Peyer's patch (tissue), 4 donors: ENCODE data around the gene CRYM. TPM values are rescaled to one million over a fixed set of nuclear protein-coding genes. Genes with fewer than 3 reads are reported as not detected.

ENCODE experiments used
- DNase-seq, 3 donors: peaks; one replicate each; pipeline ENCODE4 v3.0.0-alpha.2; 2017 to 2019
- H3K27ac ChIP-seq, 4 donors: fragments of 200-600 bp; sonication (generic); one replicate each; pipeline ENCODE4 v1.5.1; 2016 to 2019
- H3K27me3 ChIP-seq, 2 donors: fragments of 200-600 bp; sonication (generic); one replicate each; pipeline ENCODE4 v1.5.1; 2019
- H3K36me3 ChIP-seq, 3 donors: fragments of 200-600 bp; sonication (generic); one replicate each; pipeline ENCODE4 v1.5.1; 2016 to 2019
- H3K4me1 ChIP-seq, 4 donors: fragments of 200-600 bp; sonication (generic); one replicate each; pipeline ENCODE4 v1.5.1; 2016 to 2019
- H3K4me3 ChIP-seq, 4 donors: fragments of 200-600 bp; sonication (generic); 1 replicate in 3 of 4; 2 replicates in 1 of 4; pipeline ENCODE4 v1.5.1; 2016 to 2019; ENCODE audit warnings: mild to moderate bottlenecking in 1 of 4
- H3K9me3 ChIP-seq, 4 donors: fragments of 200-600 bp; sonication (generic); one replicate each; pipeline ENCODE4 v1.5.1; 2016 to 2019; ENCODE audit warnings: mild to moderate bottlenecking in 1 of 4
- POLR2A ChIP-seq, 2 donors: fragments of 450-650 bp; IDR thresholded peaks; one replicate each; pipeline ENCODE4 v1.5.1; 2017; ENCODE audit warnings: antibody characterized with exemption in 2 of 2, mild to moderate bottlenecking in 2 of 2, moderate library complexity in 2 of 2
- total RNA-seq, 4 donors: library from RNA; depleted of rRNA; stranded (reverse); fragments of >200 nt; gene quantifications; one replicate each; pipeline ENCODE4 v1.1.0, GENCODE V29; 2016
- TF ChIP-seq, protein P1 (sequence below), 6 experiments: fragments of 450-650 bp in 4 of 6; fragments of 200-600 bp in 2 of 6; sonication (generic) in 1 of 6; IDR thresholded peaks; one replicate each; pipeline ENCODE4 v1.5.1; 2017 to 2019; ENCODE audit warnings: antibody characterized with exemption in 6 of 6, mild to moderate bottlenecking in 3 of 6, moderate library complexity in 1 of 6

Gene CRYM
- total RNA-seq, 4 donors from 2014 or later: 6.4 to 11.6 (median 9.1) TPM; not detected in 1

DNA sequence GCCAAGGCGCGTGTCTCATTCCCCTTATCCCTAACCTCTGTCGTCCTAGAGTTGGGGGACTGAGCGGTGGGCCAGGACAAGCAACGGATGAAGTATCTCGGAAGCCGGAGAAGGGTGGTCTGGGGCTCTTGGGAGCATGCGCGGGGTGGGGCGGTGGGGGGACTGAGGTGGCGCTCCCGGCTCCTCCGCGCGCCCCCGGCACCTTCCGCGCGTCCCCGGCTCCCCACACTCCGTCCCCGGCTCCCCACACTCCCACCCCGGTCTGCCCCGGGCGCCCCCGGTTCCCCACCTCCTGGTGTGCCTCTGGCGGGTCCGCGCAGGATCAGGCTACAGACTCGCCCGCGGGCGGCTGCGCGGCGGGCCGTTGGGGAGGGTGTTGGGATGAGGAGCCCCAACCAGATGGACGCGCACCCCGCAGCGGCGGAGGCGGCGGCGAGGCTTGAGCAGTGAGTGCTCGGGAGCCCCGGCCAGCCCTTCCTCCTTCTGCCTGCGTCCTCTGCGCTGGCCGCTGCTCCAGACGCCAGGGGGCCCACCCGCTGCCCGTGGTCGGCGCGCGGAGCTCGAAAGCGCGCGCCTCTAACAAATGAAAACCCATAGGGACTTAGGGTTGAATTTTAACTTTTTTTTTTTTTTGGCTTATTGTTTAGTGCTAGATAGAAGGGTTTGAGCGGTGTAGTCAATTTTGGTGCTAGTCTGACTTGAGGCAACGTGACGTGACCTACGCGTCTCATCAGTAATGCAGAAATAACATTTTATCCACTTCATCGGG lies 5.6 kb upstream of the CRYM start:
- TF ChIP-seq, protein P1, sequence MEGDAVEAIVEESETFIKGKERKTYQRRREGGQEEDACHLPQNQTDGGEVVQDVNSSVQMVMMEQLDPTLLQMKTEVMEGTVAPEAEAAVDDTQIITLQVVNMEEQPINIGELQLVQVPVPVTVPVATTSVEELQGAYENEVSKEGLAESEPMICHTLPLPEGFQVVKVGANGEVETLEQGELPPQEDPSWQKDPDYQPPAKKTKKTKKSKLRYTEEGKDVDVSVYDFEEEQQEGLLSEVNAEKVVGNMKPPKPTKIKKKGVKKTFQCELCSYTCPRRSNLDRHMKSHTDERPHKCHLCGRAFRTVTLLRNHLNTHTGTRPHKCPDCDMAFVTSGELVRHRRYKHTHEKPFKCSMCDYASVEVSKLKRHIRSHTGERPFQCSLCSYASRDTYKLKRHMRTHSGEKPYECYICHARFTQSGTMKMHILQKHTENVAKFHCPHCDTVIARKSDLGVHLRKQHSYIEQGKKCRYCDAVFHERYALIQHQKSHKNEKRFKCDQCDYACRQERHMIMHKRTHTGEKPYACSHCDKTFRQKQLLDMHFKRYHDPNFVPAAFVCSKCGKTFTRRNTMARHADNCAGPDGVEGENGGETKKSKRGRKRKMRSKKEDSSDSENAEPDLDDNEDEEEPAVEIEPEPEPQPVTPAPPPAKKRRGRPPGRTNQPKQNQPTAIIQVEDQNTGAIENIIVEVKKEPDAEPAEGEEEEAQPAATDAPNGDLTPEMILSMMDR (IDR thresholded peaks at IDR 0.05): peak in 4 of 6 experiments; percentile 32 to 43 (median 34)
- no peak for TF ChIP-seq POLR2A (IDR thresholded peaks at IDR 0.05)
- Histone ChIP-seq H3K4me1 (peaks cover 0 to 11% (median 0%) of the 10 kb centered on the region in 4 donors), H3K27me3 (peaks cover 0 to 5% of the 10 kb centered on the region in 2 donors), H3K27ac (no peak overlapping the region), H3K9me3 (peaks cover 0 to 4% (median 0%) of the 10 kb centered on the region in 4 donors), H3K4me3 (peak overlapping the region; percentile 16 to 49 (median 38)), H3K36me3 (no peaks in the 10 kb centered on the region)
- peak; percentile 42 to 68 (median 67) for DNase-seq

DNA sequence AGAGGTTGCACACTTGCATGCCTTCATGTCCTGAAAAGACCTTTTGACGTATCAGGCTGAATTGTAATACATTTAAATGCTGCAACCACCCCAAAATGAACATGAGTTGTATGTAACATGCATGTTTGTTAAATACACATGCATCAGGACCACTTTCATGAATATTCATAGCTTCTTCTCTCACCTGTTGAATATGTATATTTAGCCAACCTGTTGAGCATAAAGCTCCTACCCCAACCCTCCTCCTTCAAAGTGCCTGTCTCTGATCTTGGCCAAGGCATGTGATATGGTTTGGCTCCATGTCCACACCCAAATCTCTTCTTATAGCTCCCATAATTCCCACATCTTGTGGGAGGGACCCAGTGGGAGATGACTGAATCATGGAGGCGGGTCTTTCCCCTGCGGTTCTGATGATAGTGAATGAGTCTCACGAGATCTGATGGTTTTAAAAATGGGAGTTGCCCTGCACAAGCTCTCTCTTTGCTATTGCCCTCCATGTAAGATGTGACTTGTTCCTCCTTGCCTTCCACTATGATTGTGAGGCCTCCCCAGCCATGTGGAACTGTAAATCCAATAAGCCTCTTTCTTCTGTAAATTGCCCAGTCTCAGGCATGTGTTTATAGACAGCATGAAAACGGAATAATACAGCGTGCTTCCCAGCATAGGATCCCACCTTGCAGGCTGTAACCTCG lies 3.8 kb upstream of the CRYM start:
- Histone ChIP-seq H3K9me3 (peaks cover 0 to 4% (median 0%) of the 10 kb centered on the region in 4 donors), H3K27me3 (peaks cover 0 to 5% of the 10 kb centered on the region in 2 donors), H3K4me1 (peaks cover 0 to 20% (median 0%) of the 10 kb centered on the region in 4 donors), H3K36me3 (no peaks in the 10 kb centered on the region), H3K27ac (no peak overlapping the region), H3K4me3 (no peak overlapping the region)
- DNase-seq: no peak
- no peak for TF ChIP-seq POLR2A (IDR thresholded peaks at IDR 0.05)
- TF ChIP-seq, protein P1 (IDR thresholded peaks at IDR 0.05): no peak

DNA sequence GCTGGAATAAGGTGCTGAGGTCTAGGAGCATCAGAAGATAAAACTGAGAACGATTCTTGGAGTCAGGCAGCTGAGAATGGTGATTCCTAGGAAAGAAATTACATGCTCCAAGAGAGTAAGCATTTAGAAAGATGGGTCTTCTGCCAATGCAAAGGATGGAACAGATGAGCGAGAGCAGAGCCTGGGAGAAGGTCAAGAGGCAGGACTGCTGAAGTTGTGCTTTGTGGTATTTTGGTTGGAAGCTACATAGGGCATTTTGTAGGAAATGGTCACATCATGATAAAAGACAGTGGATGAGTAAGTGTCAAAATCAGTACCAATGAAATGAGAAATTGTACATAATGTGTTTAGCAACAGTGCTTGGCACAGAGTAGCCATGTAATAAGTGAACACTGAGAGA lies 1.4 kb upstream of the CRYM start:
- Histone ChIP-seq H3K9me3 (peaks cover 0 to 4% (median 0%) of the 10 kb centered on the region in 4 donors), H3K27ac (no peak overlapping the region), H3K4me1 (peaks cover 0 to 20% (median 0%) of the 10 kb centered on the region in 4 donors), H3K4me3 (no peak overlapping the region), H3K36me3 (no peaks in the 10 kb centered on the region), H3K27me3 (peaks cover 0 to 5% of the 10 kb centered on the region in 2 donors)
- DNase-seq: no peak
- TF ChIP-seq POLR2A (IDR thresholded peaks at IDR 0.05): no peak
- TF ChIP-seq, protein P1 (IDR thresholded peaks at IDR 0.05): no peak

DNA sequence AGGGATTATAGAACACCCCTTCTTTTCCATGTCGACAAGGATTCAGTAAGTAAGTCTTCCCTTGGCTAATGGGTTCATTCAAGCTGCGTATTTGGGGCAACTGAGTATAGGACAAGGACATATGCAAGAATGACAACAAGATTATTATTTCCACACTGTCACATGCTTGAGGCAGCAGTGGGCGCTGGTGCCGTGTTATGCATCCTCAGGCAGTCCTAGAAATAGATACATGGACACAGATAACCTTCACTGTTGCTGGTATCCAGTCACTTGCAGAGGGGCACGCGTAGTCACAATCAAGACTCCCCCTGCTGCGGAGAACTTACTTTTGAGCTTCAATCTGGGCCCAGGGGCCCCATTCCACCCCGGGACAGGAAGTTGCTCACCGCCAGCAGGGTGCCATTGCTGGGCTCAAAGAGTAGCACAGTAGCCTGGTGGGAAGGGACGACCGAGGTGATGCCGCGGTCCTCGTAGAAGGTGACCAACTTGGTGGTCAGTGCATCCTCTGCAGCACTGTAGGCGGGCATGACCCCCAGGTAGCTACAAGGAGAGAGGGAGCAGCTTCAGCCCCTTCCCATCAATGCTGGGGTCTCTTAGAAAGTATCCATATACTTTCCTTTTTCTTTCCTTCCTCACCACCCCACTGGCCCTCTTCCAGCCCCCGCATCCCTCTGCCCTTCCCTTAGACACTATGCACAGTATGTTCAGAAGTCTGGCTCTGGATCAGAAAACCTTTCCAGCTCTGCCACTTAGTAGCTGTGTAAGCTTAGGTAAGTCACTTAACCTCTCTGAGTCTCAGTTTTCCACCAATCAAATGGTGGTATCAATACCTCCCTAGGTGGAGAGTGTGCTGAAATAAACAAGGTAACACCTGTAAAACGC lies 804 bp downstream of the CRYM start:
- no peak for TF ChIP-seq POLR2A (IDR thresholded peaks at IDR 0.05)
- TF ChIP-seq, protein P1 (IDR thresholded peaks at IDR 0.05): no peak
- H3K36me3 ChIP-seq: no peaks in the 10 kb centered on the region
- H3K4me3 ChIP-seq: peak overlapping the region in 3 of 4 donors; percentile 42 to 53 (median 49)
- no peak overlapping the region for H3K27ac ChIP-seq
- no peak for DNase-seq
- H3K27me3 ChIP-seq: no peaks in the 10 kb centered on the region
- H3K9me3 ChIP-seq: no peaks in the 10 kb centered on the region
- H3K4me1 ChIP-seq: peaks cover 0 to 10% (median 0%) of the 10 kb centered on the region in 4 donors

DNA sequence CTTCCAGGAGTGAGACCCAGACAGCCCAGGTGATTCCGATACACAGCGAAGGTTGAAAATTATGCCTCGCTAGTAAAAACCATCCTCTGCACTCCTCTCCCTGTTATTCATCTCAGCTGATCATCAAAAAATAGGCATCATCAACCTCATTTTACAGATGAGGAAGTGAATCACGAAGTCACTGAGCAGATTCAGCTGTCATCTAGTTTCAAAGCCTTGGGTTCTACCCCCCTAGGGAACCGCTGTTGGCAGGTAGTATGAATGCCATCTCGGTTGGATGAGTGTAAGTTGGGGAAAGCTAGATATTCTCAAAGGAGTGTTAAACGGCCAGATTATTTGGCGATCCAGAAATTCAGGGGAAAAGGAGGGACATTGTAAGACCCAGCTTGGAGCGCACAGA lies 2.0 kb downstream of the CRYM start:
- TF ChIP-seq, protein P1 (IDR thresholded peaks at IDR 0.05): no peak
- TF ChIP-seq POLR2A (IDR thresholded peaks at IDR 0.05): no peak
- peaks cover 0 to 10% (median 0%) of the 10 kb centered on the region in 4 donors for H3K4me1 ChIP-seq
- H3K4me3 ChIP-seq: no peak overlapping the region
- no peaks in the 10 kb centered on the region for H3K27me3 ChIP-seq
- H3K9me3 ChIP-seq: no peaks in the 10 kb centered on the region
- no peaks in the 10 kb centered on the region for H3K36me3 ChIP-seq
- DNase-seq: no peak
- H3K27ac ChIP-seq: no peak overlapping the region
